ENCODE results near the gene PSMD1. TPM values are rescaled to one million over a fixed set of nuclear protein-coding genes. Genes with fewer than 3 reads are reported as not detected.

PSMD1 gene
- total RNA-seq, 1 experiment from 2014 or later: 133 TPM

- H3K4me1 ChIP-seq (ENCODE audit: control insufficient read depth in 1 of 2, insufficient read depth in 2 of 2, low read length in 2 of 2): no peaks in the 10 kb centered on the region
- no peaks in the 10 kb centered on the region for H3K79me2 ChIP-seq (ENCODE audit: insufficient read depth, low read length)
- no peak for DNase-seq (ENCODE audit: low read depth, low spot score)
- H3K27ac ChIP-seq (ENCODE audit: low read depth, low read length): no peak overlapping the region
- no peak overlapping the region for H3K9ac ChIP-seq (ENCODE audit: low read length)
- POLR2A ChIA-PET: no interaction called here
- intact Hi-C loops (cut with micrococcal nuclease): no loop called here
- no peaks in the 10 kb centered on the region for H3K27me3 ChIP-seq (ENCODE audit: insufficient read depth, low read length)
- no peaks in the 10 kb centered on the region for H3K9me3 ChIP-seq (ENCODE audit: control insufficient read depth in 1 of 2, insufficient read depth in 1 of 2, low read depth in 1 of 2, low read length in 2 of 2)
- peak overlapping the region; percentile 16 for H2AFZ ChIP-seq (ENCODE audit: low read depth, low read length, poor library complexity, severe bottlenecking)
- no peak overlapping the region for H3K4me3 ChIP-seq (replicated peaks in 1 of 2; ENCODE audit: low read depth in 1 of 2, low read length in 2 of 2)
- no peak for TF ChIP-seq FOSL1 (IDR thresholded peaks at IDR 0.05; ENCODE audit: low read depth)
- TF ChIP-seq RAD21 (IDR thresholded peaks at IDR 0.05; ENCODE audit: low read depth): no peak
- TF ChIP-seq MAX (IDR thresholded peaks at IDR 0.05): no peak
- no peak for TF ChIP-seq SP1 (IDR thresholded peaks at IDR 0.05; ENCODE audit: low read depth)
- no peak for TF ChIP-seq TCF7L2 (IDR thresholded peaks at IDR 0.05; ENCODE audit: borderline replicate concordance, extremely low read depth, insufficient read depth, insufficient read length)
- no peak for TF ChIP-seq POLR2A (IDR thresholded peaks at IDR 0.05; ENCODE audit: borderline replicate concordance, extremely low read depth, insufficient read depth, insufficient read length)
- no peak for TF ChIP-seq EZH2phosphoT487 (IDR thresholded peaks at IDR 0.05; ENCODE audit: borderline replicate concordance)
- TF ChIP-seq SIN3A (IDR thresholded peaks at IDR 0.05; ENCODE audit: low read depth): no peak
- TF ChIP-seq ELF1 (IDR thresholded peaks at IDR 0.05; ENCODE audit: borderline replicate concordance, low read depth): no peak
- no peak for TF ChIP-seq ZNF274 (IDR thresholded peaks at IDR 0.05; ENCODE audit: low read depth, low read length)
- no peak for TF ChIP-seq POLR2AphosphoS5 (IDR thresholded peaks at IDR 0.05; ENCODE audit: low read depth, low read length)
- no peaks in the 10 kb centered on the region for H3K36me3 ChIP-seq (ENCODE audit: control insufficient read depth in 1 of 2, insufficient read depth in 2 of 2, low read length in 2 of 2)
- H4K20me1 ChIP-seq (ENCODE audit: insufficient read depth): no peaks in the 10 kb centered on the region
- no peaks in the 10 kb centered on the region for H3K9me2 ChIP-seq (ENCODE audit: insufficient read depth)
- BruUV-seq (replicated peaks): no TSS peak
- ATAC-seq: no peak
- RAD21 ChIA-PET (ENCODE audit: low non-redundant PET in 1 of 2, low total read pairs in 2 of 2, uncharacterized antibody in 2 of 2, unreplicated experiment in 2 of 2): no interaction called here
- CTCF ChIA-PET: interaction anchor here (2.2 kb wide), 1 partner anchor 22 kb away, joined by 10 read pairs; no protein-coding TSS in a partner anchor
- no peak overlapping the region for H3K4me2 ChIP-seq (ENCODE audit: low read length)
These were observed 25.9 kb upstream of the PSMD1 start for GRCh38 chr2:231030725-231031124.

- TF ChIP-seq TCF7L2 (IDR thresholded peaks at IDR 0.05; ENCODE audit: borderline replicate concordance, extremely low read depth, insufficient read depth, insufficient read length): no peak
- intact Hi-C loops (cut with micrococcal nuclease): no loop called here
- H4K20me1 ChIP-seq (ENCODE audit: insufficient read depth): no peaks in the 10 kb centered on the region
- DNase-seq (ENCODE audit: low read depth, low spot score) (no peak), ATAC-seq (no peak)
- BruUV-seq (replicated peaks): no TSS peak
- H2AFZ ChIP-seq (ENCODE audit: low read depth, low read length, poor library complexity, severe bottlenecking): no peak overlapping the region
- H3K9ac ChIP-seq (ENCODE audit: low read length): no peak overlapping the region
- peaks cover 0 to 3% of the 10 kb centered on the region in 2 experiments; a peak in 1 of 4 replicates for H3K4me1 ChIP-seq (ENCODE audit: control insufficient read depth in 1 of 2, insufficient read depth in 2 of 2, low read length in 2 of 2)
- H3K79me2 ChIP-seq (ENCODE audit: insufficient read depth, low read length): no peaks in the 10 kb centered on the region
- POLR2A ChIA-PET: no interaction called here
- no peak overlapping the region for H3K27ac ChIP-seq (ENCODE audit: low read depth, low read length)
- no peak overlapping the region for H3K4me3 ChIP-seq (replicated peaks in 1 of 2; ENCODE audit: low read depth in 1 of 2, low read length in 2 of 2)
- H3K9me3 ChIP-seq (ENCODE audit: control insufficient read depth in 1 of 2, insufficient read depth in 1 of 2, low read depth in 1 of 2, low read length in 2 of 2): no peaks in the 10 kb centered on the region
- no peak overlapping the region for H3K4me2 ChIP-seq (ENCODE audit: low read length)
- no peaks in the 10 kb centered on the region for H3K9me2 ChIP-seq (ENCODE audit: insufficient read depth)
- H3K27me3 ChIP-seq (ENCODE audit: insufficient read depth, low read length): no peaks in the 10 kb centered on the region
- RAD21 ChIA-PET (ENCODE audit: low non-redundant PET in 1 of 2, low total read pairs in 2 of 2, uncharacterized antibody in 2 of 2, unreplicated experiment in 2 of 2): no interaction called here
- H3K36me3 ChIP-seq (ENCODE audit: control insufficient read depth in 1 of 2, insufficient read depth in 2 of 2, low read length in 2 of 2): no peaks in the 10 kb centered on the region
- CTCF ChIA-PET: no interaction called here
These were observed 24.0 kb upstream of the PSMD1 start for GRCh38 chr2:231032575-231033140.
